Activated CD8-positive, alpha-beta T cell treated with anti-CD3 and anti-CD28 coated beads for 36 hours (primary cell): ENCODE data around the gene KRR1. TPM values are rescaled to one million over a fixed set of nuclear protein-coding genes. Genes with fewer than 3 reads are reported as not detected.

Source experiments
- ATAC-seq: fragments of 200-7000 bp; cut with Tn5 transposase; one replicate; pipeline ENCODE4 v1.10.0; 2021; ENCODE audit warnings: mild to moderate bottlenecking, moderate library complexity
- CTCF ChIA-PET: fragments of 350-600 bp; sonication (Branson Sonifier 250); formaldehyde crosslinking; loops from one replicate; lab custom pipeline; 2021; ENCODE audit warnings: antibody characterized with exemption; lab: Charles Lee
- POLR2A ChIA-PET: fragments of 350-600 bp; sonication (Branson Sonifier 250); formaldehyde crosslinking; loops from one replicate; lab custom pipeline; 2021; ENCODE audit warnings: antibody characterized with exemption; lab: Charles Lee
- DNase-seq: peaks from one replicate; pipeline ENCODE4 v3.0.0-alpha.2; 2020
- H3K27ac Mint-ChIP-seq: one replicate; pipeline ENCODE4 v1.8.0; 2021; ENCODE audit warnings: mild to moderate bottlenecking, mixed read lengths
- H3K27me3 Mint-ChIP-seq: one replicate; pipeline ENCODE4 v1.8.0; 2021; ENCODE audit warnings: mixed read lengths
- H3K36me3 Mint-ChIP-seq: one replicate; pipeline ENCODE4 v1.8.0; 2021; ENCODE audit warnings: low read depth, mixed read lengths
- H3K4me1 Mint-ChIP-seq: one replicate; pipeline ENCODE4 v1.8.0; 2021; ENCODE audit warnings: low read depth, mixed read lengths
- H3K4me3 Mint-ChIP-seq: one replicate; pipeline ENCODE4 v1.8.0; 2021; ENCODE audit warnings: mild to moderate bottlenecking, moderate library complexity, mixed read lengths
- H3K9me3 Mint-ChIP-seq: one replicate; pipeline ENCODE4 v1.8.0; 2021; ENCODE audit warnings: mixed read lengths
- CTCF ChIP-seq: fragments of 200-600 bp; IDR thresholded peaks from one replicate; pipeline ENCODE4 v1.8.0; 2022; ENCODE audit warnings: antibody characterized with exemption, mild to moderate bottlenecking
- intact Hi-C: fragments of 100-400 bp; cut with micrococcal nuclease; formaldehyde crosslinking; loops from one replicate; pipeline ENCODE4 v1.10.0; 2022
- total RNA-seq, 2 experiments: library from RNA; stranded (reverse); gene quantifications; one replicate each; pipeline ENCODE4 v1.2.3, GENCODE V29; 2021

The KRR1 gene
- total RNA-seq, 2 experiments from 2014 or later, result 113 to 121 TPM

DNA sequence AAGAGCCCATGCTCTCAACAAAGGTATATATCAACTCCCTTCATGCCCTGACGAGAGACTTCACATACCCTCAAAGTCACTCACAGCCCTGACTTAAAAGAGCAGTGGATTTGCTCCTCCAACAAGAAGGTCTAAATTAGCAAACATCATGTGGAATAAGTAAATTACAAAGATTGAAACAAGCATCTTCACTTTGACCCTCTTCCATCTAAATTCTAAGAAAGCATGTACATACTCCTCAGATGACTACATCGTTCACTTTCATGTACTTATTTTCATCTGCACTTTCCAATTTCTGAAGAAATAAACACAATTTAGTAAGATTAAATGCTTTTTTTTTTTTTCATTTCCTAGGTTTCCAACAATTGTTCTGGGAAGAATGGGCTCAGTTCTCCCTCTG, 38.6 kb upstream of the KRR1 start:
- no peak overlapping the region for H3K27ac Mint-ChIP-seq
- no peak overlapping the region for H3K4me3 Mint-ChIP-seq
- no peak for ATAC-seq
- H3K9me3 Mint-ChIP-seq, result no peaks in the 10 kb centered on the region
- TF ChIP-seq CTCF, result no peak
- CTCF ChIA-PET, result no interaction called here
- no peaks in the 10 kb centered on the region for H3K4me1 Mint-ChIP-seq
- H3K27me3 Mint-ChIP-seq, result peaks cover 29% of the 10 kb centered on the region
- intact Hi-C loops, result no loop called here
- POLR2A ChIA-PET, result no interaction called here
- no peak for DNase-seq
- no peaks in the 10 kb centered on the region for H3K36me3 Mint-ChIP-seq

GRCh38 chr12:75548879-75549278, 37.5 kb upstream of the KRR1 start:
- no peak overlapping the region for H3K4me3 Mint-ChIP-seq
- H3K9me3 Mint-ChIP-seq, result no peaks in the 10 kb centered on the region
- ATAC-seq (no peak), DNase-seq (no peak)
- H3K27me3 Mint-ChIP-seq, result peaks cover 36% of the 10 kb centered on the region
- no peaks in the 10 kb centered on the region for H3K4me1 Mint-ChIP-seq
- intact Hi-C loops, result no loop called here
- no peak overlapping the region for H3K27ac Mint-ChIP-seq
- ChIA-PET POLR2A (no interaction called here), CTCF (no interaction called here)
- TF ChIP-seq CTCF, result no peak
- no peaks in the 10 kb centered on the region for H3K36me3 Mint-ChIP-seq

- no peak for TF ChIP-seq CTCF
- H3K4me3 Mint-ChIP-seq, result no peak overlapping the region
- no peaks in the 10 kb centered on the region for H3K9me3 Mint-ChIP-seq
- no peak overlapping the region for H3K27ac Mint-ChIP-seq
- DNase-seq, result no peak
- intact Hi-C loops, result no loop called here
- no peaks in the 10 kb centered on the region for H3K4me1 Mint-ChIP-seq
- CTCF ChIA-PET, result interaction anchor here (0.9 to 1.7 kb wide), 2 partner anchors 8 to 18 kb away, joined by 3 to 8 read pairs; no protein-coding TSS in a partner anchor
- no peak for ATAC-seq
- H3K36me3 Mint-ChIP-seq, result no peaks in the 10 kb centered on the region
- POLR2A ChIA-PET, result no interaction called here
- peaks cover 29% of the 10 kb centered on the region for H3K27me3 Mint-ChIP-seq
Measured at GRCh38 chr12:75545636-75546035, 34.2 kb upstream of the KRR1 start.

GRCh38 chr12:75543529-75543928, 32.1 kb upstream of the KRR1 start:
- no peaks in the 10 kb centered on the region for H3K4me1 Mint-ChIP-seq
- DNase-seq (no peak), ATAC-seq (no peak)
- intact Hi-C loops, result no loop called here
- no peak overlapping the region for H3K4me3 Mint-ChIP-seq
- H3K27me3 Mint-ChIP-seq, result peaks cover 19% of the 10 kb centered on the region
- CTCF ChIA-PET, result interaction anchor here (1.1 to 1.8 kb wide), 2 partner anchors 16 to 493 kb away, joined by 3 to 7 read pairs; no protein-coding TSS in a partner anchor
- no peak for TF ChIP-seq CTCF
- H3K27ac Mint-ChIP-seq, result no peak overlapping the region
- POLR2A ChIA-PET, result no interaction called here
- H3K36me3 Mint-ChIP-seq, result no peaks in the 10 kb centered on the region
- H3K9me3 Mint-ChIP-seq, result no peaks in the 10 kb centered on the region

- ChIA-PET POLR2A (no interaction called here), CTCF (interaction anchor here (0.8 to 1.8 kb wide), 3 partner anchors 15 to 494 kb away, joined by 3 to 7 read pairs (median 3); no protein-coding TSS in a partner anchor)
- H3K4me1 Mint-ChIP-seq, result no peaks in the 10 kb centered on the region
- peaks cover 17% of the 10 kb centered on the region for H3K27me3 Mint-ChIP-seq
- no peak overlapping the region for H3K27ac Mint-ChIP-seq
- no peak for TF ChIP-seq CTCF
- H3K36me3 Mint-ChIP-seq, result no peaks in the 10 kb centered on the region
- DNase-seq (no peak), ATAC-seq (no peak)
- H3K9me3 Mint-ChIP-seq, result no peaks in the 10 kb centered on the region
- intact Hi-C loops, result no loop called here
- no peak overlapping the region for H3K4me3 Mint-ChIP-seq
Measured at GRCh38 chr12:75542942-75543341, 31.5 kb upstream of the KRR1 start.
